ENCODE data around the gene UTS2R. TPM values are rescaled to one million over a fixed set of nuclear protein-coding genes. Genes with fewer than 3 reads are reported as not detected.

Gene UTS2R
- total RNA-seq, 6 donors from 2014 or later, result 0.39 TPM; not detected in 5

DNA sequence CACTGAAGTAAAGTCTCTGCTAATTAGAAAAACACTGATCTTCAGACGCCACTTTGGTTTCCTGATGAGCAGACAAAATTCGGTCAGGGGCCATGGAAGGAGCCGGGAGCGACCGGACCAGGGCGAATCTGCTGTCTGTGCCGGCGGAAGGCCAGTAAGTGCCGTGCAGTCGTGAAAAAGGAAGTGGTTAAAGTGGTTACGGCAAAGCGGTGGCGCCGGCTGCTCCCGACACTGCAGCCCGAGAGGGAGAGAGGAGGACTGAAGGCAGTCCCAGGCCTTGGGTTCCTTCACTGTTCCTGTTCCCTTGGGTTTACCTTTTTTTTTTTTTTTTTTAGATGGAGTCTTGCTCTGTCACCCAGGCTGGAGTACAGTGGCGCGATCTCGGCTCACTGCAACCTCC, 29.3 kb downstream of the UTS2R start:
- Histone ChIP-seq H3K9me3 (no peaks in the 10 kb centered on the region), H3K4me1 (peaks cover 0 to 19% (median 4%) of the 10 kb centered on the region in 4 donors), H3K4me3 (peak overlapping the region in 1 of 4 donors; percentile 10), H3K27ac (peak overlapping the region in 1 of 4 donors; percentile 10), H3K36me3 (peaks cover 0 to 55% (median 32%) of the 10 kb centered on the region in 4 donors), H3K27me3 (no peaks in the 10 kb centered on the region)
- TF ChIP-seq POLR2A (IDR thresholded peaks at IDR 0.05) (no peak), POLR2AphosphoS5 (IDR thresholded peaks at IDR 0.05) (no peak), EP300 (IDR thresholded peaks at IDR 0.05) (no peak)
- TF ChIP-seq, protein P1, sequence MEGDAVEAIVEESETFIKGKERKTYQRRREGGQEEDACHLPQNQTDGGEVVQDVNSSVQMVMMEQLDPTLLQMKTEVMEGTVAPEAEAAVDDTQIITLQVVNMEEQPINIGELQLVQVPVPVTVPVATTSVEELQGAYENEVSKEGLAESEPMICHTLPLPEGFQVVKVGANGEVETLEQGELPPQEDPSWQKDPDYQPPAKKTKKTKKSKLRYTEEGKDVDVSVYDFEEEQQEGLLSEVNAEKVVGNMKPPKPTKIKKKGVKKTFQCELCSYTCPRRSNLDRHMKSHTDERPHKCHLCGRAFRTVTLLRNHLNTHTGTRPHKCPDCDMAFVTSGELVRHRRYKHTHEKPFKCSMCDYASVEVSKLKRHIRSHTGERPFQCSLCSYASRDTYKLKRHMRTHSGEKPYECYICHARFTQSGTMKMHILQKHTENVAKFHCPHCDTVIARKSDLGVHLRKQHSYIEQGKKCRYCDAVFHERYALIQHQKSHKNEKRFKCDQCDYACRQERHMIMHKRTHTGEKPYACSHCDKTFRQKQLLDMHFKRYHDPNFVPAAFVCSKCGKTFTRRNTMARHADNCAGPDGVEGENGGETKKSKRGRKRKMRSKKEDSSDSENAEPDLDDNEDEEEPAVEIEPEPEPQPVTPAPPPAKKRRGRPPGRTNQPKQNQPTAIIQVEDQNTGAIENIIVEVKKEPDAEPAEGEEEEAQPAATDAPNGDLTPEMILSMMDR (IDR thresholded peaks at IDR 0.05), result no peak
- DNase-seq, result peak; percentile 81 to 82
- ATAC-seq (ENCODE audit: low FRiP score in 2 of 2), result peak; percentile 62 to 64
- WGBS, 2 donors, result 66 to 75% methylated on average over 19 of the region's 19 CpGs

DNA sequence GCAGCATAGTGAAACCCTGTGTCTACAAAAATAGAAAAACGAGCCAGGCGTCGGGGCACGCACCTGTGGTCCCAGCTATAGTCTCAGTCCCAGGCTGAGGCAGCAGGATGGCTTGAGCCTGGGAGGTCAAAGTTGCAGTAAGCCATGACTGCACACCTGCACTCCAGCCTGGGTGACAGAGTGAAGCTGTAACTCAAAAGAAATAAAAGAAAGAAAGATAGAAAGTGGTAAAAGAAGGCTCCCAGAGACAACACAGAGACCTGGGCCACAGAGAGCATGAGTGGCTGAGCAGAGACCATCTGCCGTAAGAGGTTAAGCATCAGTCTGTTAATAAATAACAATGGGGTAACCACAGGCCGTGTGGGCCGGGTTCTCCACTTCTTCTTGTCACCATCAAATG, 31.3 kb downstream of the UTS2R start:
- Histone ChIP-seq H3K36me3 (peaks cover 0 to 49% (median 29%) of the 10 kb centered on the region in 4 donors), H3K27me3 (no peaks in the 10 kb centered on the region), H3K9me3 (no peaks in the 10 kb centered on the region), H3K27ac (no peak overlapping the region), H3K4me3 (no peak overlapping the region), H3K4me1 (peaks cover 0 to 19% (median 4%) of the 10 kb centered on the region in 4 donors)
- ATAC-seq (ENCODE audit: low FRiP score in 2 of 2) (no peak), DNase-seq (no peak)
- TF ChIP-seq POLR2A (IDR thresholded peaks at IDR 0.05) (no peak), POLR2AphosphoS5 (IDR thresholded peaks at IDR 0.05) (no peak), EP300 (IDR thresholded peaks at IDR 0.05) (no peak)
- TF ChIP-seq, protein P1 (IDR thresholded peaks at IDR 0.05), result no peak
- WGBS, 2 donors, result 86 to 90% methylated on average over 7 of the region's 7 CpGs

DNA sequence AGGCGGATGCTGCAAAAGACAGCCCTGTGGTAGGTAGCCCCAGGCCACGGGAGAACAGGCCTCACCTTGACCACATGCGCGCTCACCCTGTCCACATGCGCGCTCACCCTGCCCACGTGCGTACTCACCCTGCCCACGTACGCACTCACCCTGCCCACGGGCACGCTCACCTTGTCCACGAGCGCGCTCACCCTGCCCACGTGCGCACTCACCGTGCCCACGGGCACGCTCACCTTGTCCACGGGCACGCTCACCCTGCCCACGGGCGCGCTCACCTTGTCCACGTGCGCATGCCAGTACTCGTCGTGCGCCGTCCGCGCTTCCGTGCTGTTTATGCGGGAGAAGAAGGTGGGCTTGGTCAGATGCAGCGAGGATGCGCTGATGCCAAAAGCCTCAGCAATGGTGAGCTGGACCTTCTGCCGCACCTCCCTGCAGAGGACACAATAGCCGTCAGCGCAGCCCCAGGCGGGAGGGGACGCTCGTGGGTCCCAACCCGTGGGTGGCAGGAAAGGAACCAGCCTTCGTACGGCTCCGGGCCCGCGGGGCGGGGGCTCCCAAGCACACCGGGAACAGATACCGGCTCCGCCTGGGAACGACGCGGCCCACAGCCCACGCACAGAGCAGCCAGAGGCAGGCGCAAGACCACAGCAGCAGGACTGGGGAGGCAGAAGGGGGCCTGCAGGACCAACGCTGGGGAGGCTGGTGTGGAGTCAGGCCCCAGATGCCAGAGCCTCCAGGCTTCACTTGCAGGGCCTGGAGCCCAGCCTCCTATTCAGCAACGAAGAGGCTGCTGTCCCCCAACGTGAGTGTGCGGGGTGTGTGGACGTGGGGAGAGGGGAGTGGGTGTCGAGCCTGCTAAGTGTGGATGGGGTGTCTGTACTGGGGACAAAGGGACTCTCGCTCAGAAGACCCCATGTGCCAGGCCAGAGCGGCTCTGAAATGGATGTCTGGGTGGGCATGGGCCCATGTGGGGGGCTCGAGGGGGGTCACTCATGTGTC, 32.4 kb downstream of the UTS2R start:
- TF ChIP-seq, protein P1 (IDR thresholded peaks at IDR 0.05), result no peak
- TF ChIP-seq POLR2AphosphoS5 (IDR thresholded peaks at IDR 0.05) (no peak), POLR2A (IDR thresholded peaks at IDR 0.05) (no peak), EP300 (IDR thresholded peaks at IDR 0.05) (no peak)
- Histone ChIP-seq H3K27me3 (no peaks in the 10 kb centered on the region), H3K27ac (no peak overlapping the region), H3K9me3 (no peaks in the 10 kb centered on the region), H3K36me3 (peaks cover 0 to 56% (median 31%) of the 10 kb centered on the region in 4 donors), H3K4me3 (no peak overlapping the region), H3K4me1 (peaks cover 0 to 17% (median 4%) of the 10 kb centered on the region in 4 donors)
- peak in 1 of 2 donors; percentile 77 for DNase-seq
- no peak for ATAC-seq (ENCODE audit: low FRiP score in 2 of 2)
- 96% methylated on average over 48 to 56 of the region's 67 CpGs for WGBS, 2 donors

DNA sequence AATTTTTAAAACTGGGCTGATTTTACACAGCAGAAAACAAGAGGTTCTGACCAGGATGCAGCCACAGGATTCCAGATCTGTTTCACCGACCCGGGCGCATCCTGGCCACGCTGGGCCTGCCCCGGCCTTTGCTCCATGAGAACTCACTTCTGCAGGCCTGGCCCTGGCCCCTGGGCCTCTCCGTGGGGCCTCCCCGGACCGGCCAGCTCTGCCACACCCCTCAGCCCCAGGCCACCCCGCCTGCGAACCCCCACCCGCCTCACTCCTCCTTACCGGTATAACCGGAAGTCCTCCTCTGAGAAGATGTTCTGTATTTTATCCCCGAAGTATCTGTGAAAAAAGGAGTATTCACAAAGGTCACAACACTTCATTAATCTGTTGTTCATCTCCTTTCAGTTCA, 33.5 kb downstream of the UTS2R start:
- ATAC-seq (ENCODE audit: low FRiP score in 2 of 2) (no peak), DNase-seq (peak in 1 of 2 donors; percentile 72)
- TF ChIP-seq, protein P1 (IDR thresholded peaks at IDR 0.05), result no peak
- no peak for TF ChIP-seq EP300 (IDR thresholded peaks at IDR 0.05)
- TF ChIP-seq POLR2A (IDR thresholded peaks at IDR 0.05), result no peak
- WGBS, 2 donors, result 92 to 94% methylated on average over 9 to 14 of the region's 14 CpGs
- peaks cover 0 to 6% (median 3%) of the 10 kb centered on the region in 4 donors for H3K4me1 ChIP-seq
- H3K4me3 ChIP-seq, result no peak overlapping the region
- no peaks in the 10 kb centered on the region for H3K27me3 ChIP-seq
- H3K27ac ChIP-seq, result no peak overlapping the region
- H3K9me3 ChIP-seq, result no peaks in the 10 kb centered on the region
- H3K36me3 ChIP-seq, result peaks cover 0 to 54% (median 33%) of the 10 kb centered on the region in 4 donors

Data from upper lobe of left lung (tissue), 6 donors.